Ishikawa (cell line): Measurements from ENCODE around the gene RERGL.

Experiments
- CREB1 ChIP-seq: IDR thresholded peaks from 2 replicates; pipeline ENCODE4 v1.6.1; 2012; ENCODE audit warnings: low read depth
- TF ChIP-seq, protein P1 (sequence below): IDR thresholded peaks from 2 replicates; pipeline ENCODE4 v1.6.1; 2012

DNA sequence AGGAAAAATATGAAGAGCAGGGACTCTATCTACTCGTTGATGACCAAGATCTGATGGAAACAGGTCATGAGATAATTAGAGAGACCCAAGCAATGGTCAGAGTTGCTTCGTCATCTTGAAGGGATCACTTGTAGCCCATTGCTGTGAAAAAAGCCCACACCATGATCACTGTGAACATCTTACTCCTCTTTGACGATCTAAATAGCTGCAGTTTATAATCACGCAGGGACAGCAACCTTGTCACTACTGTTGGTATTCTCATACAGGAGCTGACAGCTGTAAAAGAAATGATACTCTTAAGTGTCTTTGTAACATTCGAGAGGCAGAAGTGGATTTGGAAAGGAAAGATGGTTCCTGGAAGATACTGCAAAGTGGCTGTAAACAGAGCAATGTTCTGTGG is 33.7 kb upstream of the RERGL start:
- TF ChIP-seq CREB1 = no peak
- TF ChIP-seq, protein P1, sequence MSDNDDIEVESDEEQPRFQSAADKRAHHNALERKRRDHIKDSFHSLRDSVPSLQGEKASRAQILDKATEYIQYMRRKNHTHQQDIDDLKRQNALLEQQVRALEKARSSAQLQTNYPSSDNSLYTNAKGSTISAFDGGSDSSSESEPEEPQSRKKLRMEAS = no peak
